HG03439 (cell line): ENCODE measurements around the gene ANGPTL2.

ENCODE experiments used
- ATAC-seq: cut with Tn5 transposase; IDR thresholded peaks from one replicate; pipeline ENCODE4 v1.9.1; 2021; ENCODE audit warnings: mild to moderate bottlenecking, moderate library complexity; ENCODE audit not compliant: unreplicated experiment

Gene ANGPTL2

DNA sequence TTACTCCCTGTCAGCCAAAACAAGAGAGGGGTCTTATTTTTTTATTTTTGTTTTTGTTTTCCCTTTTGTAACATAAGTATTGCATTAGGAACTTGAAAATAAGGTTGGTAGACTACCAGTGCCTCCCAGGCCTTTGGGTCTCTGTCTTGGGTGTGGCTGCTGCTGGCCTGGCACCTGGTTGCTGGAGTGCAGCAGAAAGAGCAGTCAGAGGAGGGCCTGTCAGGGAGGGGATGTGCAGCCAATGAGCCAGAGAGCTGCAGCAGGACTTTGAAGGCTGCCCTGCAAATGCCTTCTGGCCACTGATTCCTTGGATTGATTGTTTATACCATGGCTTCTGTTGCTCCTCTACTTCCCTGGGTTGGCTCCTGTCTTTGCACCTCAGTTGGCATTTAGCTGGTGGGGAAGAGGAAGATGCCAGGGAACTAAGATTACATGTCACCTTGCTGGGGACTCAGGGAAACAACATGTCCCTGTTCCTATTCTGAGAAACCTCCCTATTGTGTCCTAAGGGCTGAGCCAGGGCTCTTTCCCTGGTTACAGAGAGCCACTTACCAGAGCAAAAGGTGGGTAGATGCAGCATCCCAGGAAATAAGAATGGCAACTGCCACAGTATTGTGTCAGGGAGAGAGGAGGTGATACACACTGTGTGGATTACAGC, 66.6 kb downstream of the ANGPTL2 start:
- no peak for ATAC-seq

DNA sequence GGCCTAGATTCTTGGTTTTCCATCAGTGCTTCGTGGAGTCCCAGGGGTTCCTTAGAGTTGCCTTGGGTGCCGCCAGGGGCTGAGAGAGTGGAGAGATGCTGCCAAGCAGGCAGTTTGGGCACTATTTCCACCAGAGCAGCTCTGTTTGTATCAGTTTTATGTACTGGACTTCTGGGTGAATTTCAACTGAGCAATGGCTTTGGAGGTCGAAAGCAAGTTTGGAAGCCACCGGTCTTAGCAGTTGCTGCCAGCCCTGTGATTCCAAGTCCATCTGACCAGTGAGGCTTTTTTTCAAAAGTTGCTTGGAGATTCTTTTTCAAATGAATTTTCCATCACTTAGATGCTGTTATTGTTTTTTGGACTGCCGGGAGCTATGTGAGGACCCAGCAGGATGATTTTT, 68.5 kb downstream of the ANGPTL2 start:
- no peak for ATAC-seq

DNA sequence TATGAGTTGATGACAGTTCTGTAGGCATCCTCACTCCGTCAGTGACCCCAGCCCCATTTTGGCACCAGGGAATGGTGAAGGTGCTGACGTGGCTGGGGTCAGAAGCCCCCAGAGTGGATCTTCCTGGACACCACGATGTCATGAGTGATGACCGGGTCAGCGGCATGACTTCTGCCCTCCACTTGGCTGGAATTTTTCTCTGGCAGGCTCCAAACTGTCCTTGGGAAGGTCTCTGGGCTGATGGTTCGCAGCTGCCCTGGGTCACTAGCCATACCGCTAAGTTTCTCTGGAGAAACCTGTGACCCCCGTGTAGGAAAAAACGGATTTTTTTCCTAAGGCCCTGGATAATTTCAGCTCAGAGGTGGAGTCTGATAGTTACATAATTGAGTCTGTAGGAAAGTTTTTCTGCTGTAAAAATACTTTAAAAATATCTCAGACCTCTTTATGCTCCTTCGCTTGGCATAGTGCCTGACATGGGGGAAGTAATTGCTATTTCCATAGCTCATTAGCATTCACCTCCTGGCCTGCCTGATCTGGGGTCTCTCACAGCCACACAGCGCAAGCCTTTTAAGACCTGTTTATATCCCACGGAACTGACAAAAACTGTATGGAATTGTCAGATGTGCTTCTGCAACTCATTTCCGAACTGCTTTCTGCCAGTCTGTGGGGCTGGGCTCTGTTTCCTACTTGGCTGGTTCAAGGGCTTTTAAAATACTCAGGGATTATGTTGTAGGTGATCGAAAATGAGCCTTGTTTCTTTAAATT, 69.2 kb downstream of the ANGPTL2 start:
- ATAC-seq = no peak

DNA sequence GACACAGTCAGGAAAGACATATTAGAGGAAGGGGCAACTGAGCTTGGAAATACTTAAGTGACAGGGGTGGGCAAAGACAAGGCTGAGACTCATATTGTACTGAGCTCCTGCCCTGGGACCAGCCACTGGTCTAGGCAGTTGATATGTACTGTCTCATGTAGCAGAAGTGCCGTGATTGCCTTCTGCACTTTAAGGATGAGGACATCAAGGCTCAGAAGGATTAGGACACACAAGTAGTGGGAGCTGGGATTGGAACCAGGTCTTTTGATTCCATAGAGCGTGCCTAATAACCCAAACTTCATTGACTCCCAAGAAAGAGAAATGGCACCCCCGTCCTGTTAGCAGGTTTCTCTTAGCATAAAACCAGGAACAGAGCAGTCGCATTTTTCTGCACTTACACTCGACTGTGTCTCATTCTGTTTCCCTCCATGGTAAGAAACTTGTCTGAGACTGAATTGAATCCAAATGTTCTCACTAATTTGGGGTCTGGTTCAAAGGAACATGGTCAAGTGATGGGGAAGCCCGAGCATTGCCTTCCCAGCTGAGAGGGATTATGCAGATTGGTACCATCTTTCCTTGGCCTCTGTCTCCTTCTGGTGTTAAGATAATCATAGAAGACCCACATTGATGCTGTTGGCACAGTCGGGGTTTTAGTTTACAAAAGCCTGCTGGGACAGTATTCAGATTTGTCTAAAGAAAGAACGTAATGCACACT, 70.4 kb downstream of the ANGPTL2 start:
- ATAC-seq = no peak

DNA sequence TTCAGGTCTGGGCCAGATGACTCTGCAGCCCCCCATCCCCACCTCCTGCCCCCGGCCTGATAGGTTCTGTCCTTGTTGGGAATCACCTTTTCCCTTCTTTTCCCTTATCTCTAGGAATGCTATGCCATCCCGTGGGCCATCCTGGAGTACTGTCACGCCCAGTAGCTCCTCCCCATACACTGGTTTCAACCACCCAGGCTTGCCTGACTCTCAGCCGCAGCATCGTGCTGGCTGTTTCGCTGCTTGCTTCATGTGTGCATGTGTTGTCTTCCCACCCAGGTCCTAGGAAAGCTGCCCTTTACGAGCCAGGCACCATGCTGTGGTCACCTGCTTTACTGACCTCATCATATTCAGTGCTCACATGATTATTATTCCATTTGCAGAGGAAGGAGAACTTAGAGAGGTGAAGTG, 71.8 kb downstream of the ANGPTL2 start:
- ATAC-seq = no peak

DNA sequence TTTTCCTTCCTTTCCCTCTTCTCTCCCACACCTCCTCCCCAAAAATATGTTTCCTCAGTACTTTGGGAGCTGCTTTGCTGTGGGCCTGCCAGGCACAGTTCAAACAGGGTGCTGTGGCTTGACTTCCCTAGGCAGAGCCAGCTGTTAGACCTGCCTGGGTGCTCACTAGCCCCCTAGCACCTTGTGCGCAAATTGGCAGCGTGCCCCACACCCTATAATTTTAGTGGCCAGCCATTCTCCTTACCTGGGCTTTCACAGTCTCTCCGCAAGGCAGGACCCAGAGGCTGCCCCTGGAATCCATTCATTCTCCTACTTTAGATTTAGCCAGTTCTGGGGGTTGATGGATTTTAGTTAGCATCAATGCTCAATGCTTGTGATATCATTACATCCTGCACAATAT, 72.3 kb downstream of the ANGPTL2 start:
- no peak for ATAC-seq

DNA sequence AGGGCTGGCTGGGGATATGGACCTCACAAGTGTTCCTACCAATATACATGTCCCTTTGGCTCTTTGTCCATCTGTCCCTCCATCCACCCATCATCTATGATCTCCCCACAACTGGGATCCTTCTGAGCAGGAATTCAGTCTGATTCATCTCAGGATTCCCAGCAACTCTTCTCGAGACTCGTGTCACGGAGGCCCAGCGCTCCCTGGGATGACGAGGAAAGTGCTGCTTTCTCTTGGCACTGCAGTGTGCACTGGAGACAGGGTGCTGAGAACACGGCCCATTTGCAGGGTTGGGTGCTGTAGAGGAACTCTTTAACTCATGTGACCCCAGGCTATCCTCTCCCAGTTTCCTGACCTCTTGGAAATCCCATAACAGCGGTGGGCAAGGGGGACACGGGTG, 72.9 kb downstream of the ANGPTL2 start:
- ATAC-seq = no peak

DNA sequence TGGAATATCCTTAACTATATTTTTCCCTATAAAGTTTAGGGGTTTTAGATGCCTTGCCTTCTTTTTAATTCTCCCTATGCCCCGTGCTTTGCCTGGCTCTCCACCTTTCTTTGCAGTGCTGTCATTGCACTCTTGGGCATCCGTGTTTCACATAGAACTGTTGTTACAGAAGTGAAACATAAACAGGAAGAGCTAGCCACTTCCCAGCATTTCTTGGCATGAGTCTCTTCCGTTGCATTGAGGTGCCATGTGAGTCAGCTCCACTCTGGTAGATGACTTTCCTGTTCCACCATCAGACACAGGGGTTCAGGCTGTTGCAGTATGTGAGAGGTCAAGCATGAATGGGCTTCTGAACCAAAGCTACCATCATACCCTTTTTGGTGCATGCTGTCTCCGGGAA, 73.4 kb downstream of the ANGPTL2 start:
- ATAC-seq = no peak

DNA sequence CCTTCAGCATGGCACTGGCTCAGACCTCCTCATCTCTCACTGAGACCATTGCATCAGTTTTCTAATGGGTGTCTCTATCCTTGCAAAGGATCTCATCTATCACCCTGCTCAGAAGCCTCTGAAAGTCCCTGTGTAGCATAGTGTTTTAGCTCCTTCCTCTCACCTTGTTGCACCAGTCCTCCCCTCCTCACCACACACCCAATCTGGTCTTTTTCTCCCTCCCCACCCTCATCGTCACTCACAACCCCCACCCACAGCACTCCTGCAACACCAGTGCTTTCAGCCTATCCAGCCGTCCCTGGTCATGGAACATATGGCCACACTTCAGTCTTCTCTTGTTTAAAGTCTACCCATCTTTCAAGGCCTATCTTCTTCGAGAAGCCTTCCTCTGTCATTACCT, 74.5 kb downstream of the ANGPTL2 start:
- no peak for ATAC-seq

DNA sequence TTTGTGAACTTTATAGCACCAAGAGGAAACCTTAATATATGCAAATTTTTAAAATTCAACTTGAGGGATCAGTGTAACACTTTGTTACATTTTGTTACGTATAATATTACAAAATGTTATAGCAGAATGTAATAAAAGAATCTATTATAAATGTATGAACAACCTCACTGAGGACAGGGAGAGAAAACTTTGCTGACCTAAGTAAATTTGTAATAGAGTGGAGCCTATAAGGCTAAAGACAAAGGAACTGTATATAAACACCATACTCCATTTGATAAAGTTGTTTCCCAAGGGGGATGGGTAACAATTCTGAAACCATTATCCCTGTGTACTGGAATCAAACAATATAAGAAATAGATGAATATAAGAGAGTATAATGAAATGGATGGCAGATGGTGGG, 77.3 kb downstream of the ANGPTL2 start:
- no peak for ATAC-seq

DNA sequence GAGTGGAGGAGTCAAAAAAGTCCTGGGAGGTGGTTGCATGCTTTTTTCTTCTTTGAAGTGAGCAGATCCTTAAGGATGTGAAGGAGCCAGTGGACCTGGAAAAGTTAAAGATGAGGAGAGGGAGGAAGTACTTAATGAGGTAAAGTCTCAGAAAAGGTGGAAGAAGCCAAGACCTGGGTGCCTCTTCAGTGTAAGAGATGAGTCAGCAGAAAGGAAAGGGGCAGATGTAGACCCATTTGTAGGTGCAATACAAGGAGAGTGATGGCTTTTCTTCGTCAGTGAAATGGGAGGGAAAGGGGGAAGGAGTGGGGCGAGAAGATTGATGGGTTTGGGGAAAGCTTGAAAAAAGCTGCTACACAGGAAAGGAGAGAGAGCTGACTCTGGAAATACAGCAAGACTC, 82.9 kb downstream of the ANGPTL2 start:
- ATAC-seq = no peak

DNA sequence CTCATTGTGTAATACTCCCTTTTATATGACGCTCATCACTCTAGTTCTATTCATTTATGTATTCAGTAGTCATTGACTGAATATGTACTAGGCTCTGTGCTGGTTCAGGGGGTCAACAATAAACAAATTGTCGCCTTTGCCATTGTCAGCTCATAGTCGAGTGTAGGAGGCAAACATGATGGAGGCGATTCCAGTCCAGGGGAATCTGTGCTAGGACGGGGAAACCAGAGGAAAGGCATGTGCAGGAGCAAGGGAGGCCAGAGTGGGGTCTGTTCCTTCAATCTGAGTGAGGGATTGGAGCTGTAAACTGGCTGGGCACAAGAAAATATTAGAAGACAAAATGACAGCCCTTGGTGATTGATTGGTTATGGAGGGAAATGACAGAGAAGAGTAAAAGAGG, 83.9 kb downstream of the ANGPTL2 start:
- ATAC-seq = no peak
